Neural cell (in vitro differentiated cells): ENCODE data around the gene SUSD6. TPM values are rescaled to one million over a fixed set of nuclear protein-coding genes. Genes with fewer than 3 reads are reported as not detected.

ENCODE experiments used
- H2AFZ ChIP-seq: fragments of 200-600, 300-800 bp; sonication (generic), shearing (Covaris generic); 2 replicates; pipeline ENCODE4 v1.6.0; 2014; ENCODE audit warnings: low read depth, mild to moderate bottlenecking, antibody characterized with exemption, low read length, moderate library complexity
- H3F3A ChIP-seq: fragments of 200-600 bp; shearing (Covaris generic); 2 replicates; pipeline ENCODE4 v1.6.1; 2016; ENCODE audit warnings: mild to moderate bottlenecking, moderate library complexity, mixed read lengths, antibody characterized with exemption, low read length; ENCODE audit not compliant: insufficient read depth, poor library complexity, severe bottlenecking
- H3K27ac ChIP-seq: fragments of 200-600, 300-800 bp; sonication (generic), shearing (Covaris generic); 2 replicates; pipeline ENCODE4 v1.5.1; 2014; ENCODE audit warnings: mild to moderate bottlenecking, low read length, moderate library complexity
- H3K27me3 ChIP-seq: fragments of 300-800, 200-600 bp; sonication (generic), shearing (Covaris generic); 2 replicates; pipeline ENCODE4 v1.6.0; 2014; ENCODE audit warnings: mild to moderate bottlenecking, low read depth, low read length, moderate library complexity; ENCODE audit not compliant: insufficient read depth
- H3K36me3 ChIP-seq: fragments of 300-800, 200-600 bp; sonication (generic), shearing (Covaris generic); 2 replicates; pipeline ENCODE4 v1.5.1; 2014; ENCODE audit warnings: mild to moderate bottlenecking, antibody characterized with exemption, low read length, moderate library complexity; ENCODE audit not compliant: insufficient read depth
- H3K4me2 ChIP-seq: fragments of 300-800, 200-600 bp; sonication (generic), shearing (Covaris generic); 2 replicates; pipeline ENCODE4 v1.6.0; 2014; ENCODE audit warnings: mild to moderate bottlenecking, low read length
- H3K4me3 ChIP-seq: fragments of 300-800, 200-600 bp; sonication (generic), shearing (Covaris generic); 2 replicates; pipeline ENCODE4 v1.5.1; 2014; ENCODE audit warnings: mild to moderate bottlenecking, low read length, moderate library complexity
- H3K79me2 ChIP-seq: fragments of 200-600 bp; shearing (Covaris generic); replicated peaks from 2 replicates; pipeline ENCODE4 v1.6.0; 2014; ENCODE audit warnings: mild to moderate bottlenecking, low read length, moderate library complexity; ENCODE audit not compliant: insufficient read depth
- H3K9ac ChIP-seq: fragments of 300-800, 200-600 bp; sonication (generic), shearing (Covaris generic); 2 replicates; pipeline ENCODE4 v1.6.1; 2016; ENCODE audit warnings: mild to moderate bottlenecking, low read length, mixed read lengths
- H3K9me2 ChIP-seq: fragments of 200-600 bp; shearing (Covaris generic); 2 replicates; pipeline ENCODE4 v1.6.1; 2016; ENCODE audit warnings: mild to moderate bottlenecking, low read length, mixed read lengths; ENCODE audit not compliant: insufficient read depth
- H3K9me3 ChIP-seq: fragments of 200-600, 300-800 bp; sonication (generic), shearing (Covaris generic); 2 replicates; pipeline ENCODE4 v1.6.1; 2016; ENCODE audit warnings: mild to moderate bottlenecking, mixed run types, low read length, moderate library complexity, mixed read lengths
- H4K20me1 ChIP-seq: fragments of 200-600 bp; shearing (Covaris generic); 2 replicates; pipeline ENCODE4 v1.6.1; 2016; ENCODE audit warnings: mild to moderate bottlenecking, mixed run types; ENCODE audit not compliant: insufficient read depth
- EP300 ChIP-seq: fragments of 450-650 bp; conservative IDR thresholded peaks from 2 replicates; pipeline ENCODE4 v1.6.1; 2014; ENCODE audit warnings: antibody characterized with exemption, mild to moderate bottlenecking, moderate library complexity; ENCODE audit not compliant: poor library complexity, severe bottlenecking
- EZH2 ChIP-seq: fragments of 200-600, 300-800 bp; shearing (Covaris generic), sonication (generic); IDR thresholded peaks from 2 replicates; pipeline ENCODE4 v1.6.1; 2014; ENCODE audit warnings: antibody characterized with exemption, low read length, borderline replicate concordance, mild to moderate bottlenecking; ENCODE audit not compliant: insufficient read depth, poor library complexity, severe bottlenecking
- MXI1 ChIP-seq: fragments of 450-650 bp; conservative IDR thresholded peaks from 2 replicates; pipeline ENCODE4 v1.6.1; 2014; ENCODE audit warnings: antibody characterized with exemption, mild to moderate bottlenecking; ENCODE audit not compliant: poor library complexity, severe bottlenecking
- POLR2AphosphoS5 ChIP-seq: IDR thresholded peaks from 2 replicates; pipeline ENCODE4 v1.6.1; 2012
- RAD21 ChIP-seq: fragments of 450-650 bp; conservative IDR thresholded peaks from 2 replicates; pipeline ENCODE4 v1.6.1; 2014; ENCODE audit warnings: antibody characterized with exemption, mild to moderate bottlenecking, moderate library complexity
- SMC3 ChIP-seq: fragments of 450-650 bp; conservative IDR thresholded peaks from 2 replicates; pipeline ENCODE4 v1.6.1; 2014; ENCODE audit warnings: antibody characterized with exemption, mild to moderate bottlenecking, moderate library complexity; ENCODE audit not compliant: poor library complexity
- TAF1 ChIP-seq: IDR thresholded peaks from 2 replicates; pipeline ENCODE4 v1.6.1; 2012; ENCODE audit warnings: low read depth
- polyA plus RNA-seq: library from polyadenylated mRNA; depleted of rRNA; stranded (reverse); fragments of >200 nt; gene quantifications from 2 replicates; pipeline ENCODE4 v1.2.3, GENCODE V29; 2014
- TF ChIP-seq, protein P1 (sequence below): fragments of 450-650 bp; IDR thresholded peaks from 2 replicates; pipeline ENCODE4 v1.5.1; 2014; ENCODE audit warnings: antibody characterized with exemption, mild to moderate bottlenecking, moderate library complexity; ENCODE audit not compliant: poor library complexity, severe bottlenecking
- TF ChIP-seq, protein P2 (sequence below): IDR thresholded peaks from 2 replicates; pipeline ENCODE4 v1.6.1; 2012; ENCODE audit warnings: borderline replicate concordance

SUSD6 gene
- polyA plus RNA-seq, 1 donor from 2014 or later: 5.1 TPM

DNA sequence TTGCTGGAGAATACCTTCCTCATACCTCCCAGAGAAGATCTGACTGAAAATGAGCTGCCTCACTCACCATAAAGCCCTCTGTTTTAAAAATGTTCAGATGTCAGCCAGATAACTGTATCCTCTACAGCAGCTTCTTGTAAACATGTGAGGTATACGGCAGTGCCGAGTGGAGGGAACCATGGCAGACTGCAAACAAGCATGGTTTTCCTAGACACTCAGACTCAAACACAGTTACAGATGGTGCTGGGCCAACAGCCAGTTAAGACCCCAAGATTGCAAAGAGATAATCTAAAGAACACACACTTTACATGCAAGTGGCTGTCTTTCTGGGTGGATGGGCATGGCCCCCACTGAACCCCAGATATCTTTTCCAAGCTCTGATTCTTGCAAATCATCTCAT is 20.1 kb upstream of the SUSD6 start:
- no peak for TF ChIP-seq EZH2
- TF ChIP-seq SMC3: no peak
- TF ChIP-seq POLR2AphosphoS5: no peak
- TF ChIP-seq, protein P1, sequence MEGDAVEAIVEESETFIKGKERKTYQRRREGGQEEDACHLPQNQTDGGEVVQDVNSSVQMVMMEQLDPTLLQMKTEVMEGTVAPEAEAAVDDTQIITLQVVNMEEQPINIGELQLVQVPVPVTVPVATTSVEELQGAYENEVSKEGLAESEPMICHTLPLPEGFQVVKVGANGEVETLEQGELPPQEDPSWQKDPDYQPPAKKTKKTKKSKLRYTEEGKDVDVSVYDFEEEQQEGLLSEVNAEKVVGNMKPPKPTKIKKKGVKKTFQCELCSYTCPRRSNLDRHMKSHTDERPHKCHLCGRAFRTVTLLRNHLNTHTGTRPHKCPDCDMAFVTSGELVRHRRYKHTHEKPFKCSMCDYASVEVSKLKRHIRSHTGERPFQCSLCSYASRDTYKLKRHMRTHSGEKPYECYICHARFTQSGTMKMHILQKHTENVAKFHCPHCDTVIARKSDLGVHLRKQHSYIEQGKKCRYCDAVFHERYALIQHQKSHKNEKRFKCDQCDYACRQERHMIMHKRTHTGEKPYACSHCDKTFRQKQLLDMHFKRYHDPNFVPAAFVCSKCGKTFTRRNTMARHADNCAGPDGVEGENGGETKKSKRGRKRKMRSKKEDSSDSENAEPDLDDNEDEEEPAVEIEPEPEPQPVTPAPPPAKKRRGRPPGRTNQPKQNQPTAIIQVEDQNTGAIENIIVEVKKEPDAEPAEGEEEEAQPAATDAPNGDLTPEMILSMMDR: no peak
- no peak for TF ChIP-seq MXI1
- TF ChIP-seq EP300: no peak
- TF ChIP-seq TAF1: no peak
- TF ChIP-seq, protein P2, sequence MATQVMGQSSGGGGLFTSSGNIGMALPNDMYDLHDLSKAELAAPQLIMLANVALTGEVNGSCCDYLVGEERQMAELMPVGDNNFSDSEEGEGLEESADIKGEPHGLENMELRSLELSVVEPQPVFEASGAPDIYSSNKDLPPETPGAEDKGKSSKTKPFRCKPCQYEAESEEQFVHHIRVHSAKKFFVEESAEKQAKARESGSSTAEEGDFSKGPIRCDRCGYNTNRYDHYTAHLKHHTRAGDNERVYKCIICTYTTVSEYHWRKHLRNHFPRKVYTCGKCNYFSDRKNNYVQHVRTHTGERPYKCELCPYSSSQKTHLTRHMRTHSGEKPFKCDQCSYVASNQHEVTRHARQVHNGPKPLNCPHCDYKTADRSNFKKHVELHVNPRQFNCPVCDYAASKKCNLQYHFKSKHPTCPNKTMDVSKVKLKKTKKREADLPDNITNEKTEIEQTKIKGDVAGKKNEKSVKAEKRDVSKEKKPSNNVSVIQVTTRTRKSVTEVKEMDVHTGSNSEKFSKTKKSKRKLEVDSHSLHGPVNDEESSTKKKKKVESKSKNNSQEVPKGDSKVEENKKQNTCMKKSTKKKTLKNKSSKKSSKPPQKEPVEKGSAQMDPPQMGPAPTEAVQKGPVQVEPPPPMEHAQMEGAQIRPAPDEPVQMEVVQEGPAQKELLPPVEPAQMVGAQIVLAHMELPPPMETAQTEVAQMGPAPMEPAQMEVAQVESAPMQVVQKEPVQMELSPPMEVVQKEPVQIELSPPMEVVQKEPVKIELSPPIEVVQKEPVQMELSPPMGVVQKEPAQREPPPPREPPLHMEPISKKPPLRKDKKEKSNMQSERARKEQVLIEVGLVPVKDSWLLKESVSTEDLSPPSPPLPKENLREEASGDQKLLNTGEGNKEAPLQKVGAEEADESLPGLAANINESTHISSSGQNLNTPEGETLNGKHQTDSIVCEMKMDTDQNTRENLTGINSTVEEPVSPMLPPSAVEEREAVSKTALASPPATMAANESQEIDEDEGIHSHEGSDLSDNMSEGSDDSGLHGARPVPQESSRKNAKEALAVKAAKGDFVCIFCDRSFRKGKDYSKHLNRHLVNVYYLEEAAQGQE: no peak
- no peak for TF ChIP-seq RAD21
- Histone ChIP-seq H3K9ac (no peak overlapping the region), H3K9me3 (no peaks in the 10 kb centered on the region)

GRCh38 chr14:69593018-69593677 is 18.2 kb upstream of the SUSD6 start:
- H2AFZ ChIP-seq: no peak overlapping the region
- H4K20me1 ChIP-seq: no peaks in the 10 kb centered on the region
- no peaks in the 10 kb centered on the region for H3F3A ChIP-seq
- H3K9ac ChIP-seq: no peak overlapping the region
- H3K27me3 ChIP-seq: no peaks in the 10 kb centered on the region
- H3K9me2 ChIP-seq: no peaks in the 10 kb centered on the region
- TF ChIP-seq SMC3 (no peak), POLR2AphosphoS5 (no peak), TAF1 (no peak), RAD21 (no peak), EZH2 (no peak), EP300 (no peak), MXI1 (no peak)
- TF ChIP-seq, protein P1: no peak
- TF ChIP-seq, protein P2: no peak
- H3K36me3 ChIP-seq: no peaks in the 10 kb centered on the region
- H3K9me3 ChIP-seq: no peaks in the 10 kb centered on the region
- no peaks in the 10 kb centered on the region for H3K79me2 ChIP-seq
- H3K4me2 ChIP-seq: no peak overlapping the region
- no peak overlapping the region for H3K4me3 ChIP-seq
- no peak overlapping the region for H3K27ac ChIP-seq

More for the DNA sequence above, 20.1 kb upstream of the SUSD6 start:
- H3K36me3 ChIP-seq: no peaks in the 10 kb centered on the region
- no peaks in the 10 kb centered on the region for H3K79me2 ChIP-seq
- no peak overlapping the region for H3K27ac ChIP-seq
- no peaks in the 10 kb centered on the region for H3K27me3 ChIP-seq
- no peak overlapping the region for H3K4me3 ChIP-seq
- H3F3A ChIP-seq: no peaks in the 10 kb centered on the region
- H4K20me1 ChIP-seq: no peaks in the 10 kb centered on the region
- H2AFZ ChIP-seq: no peak overlapping the region
- H3K4me2 ChIP-seq: no peak overlapping the region
- H3K9me2 ChIP-seq: no peaks in the 10 kb centered on the region
